Neural cell (in vitro differentiated cells): Measurements from ENCODE around the gene ARL4C. TPM values are rescaled to one million over a fixed set of nuclear protein-coding genes. Genes with fewer than 3 reads are reported as not detected.

Source experiments
- H2AFZ ChIP-seq: fragments of 200-600, 300-800 bp; sonication (generic), shearing (Covaris generic); 2 replicates; pipeline ENCODE4 v1.6.0; 2014; ENCODE audit warnings: low read depth, mild to moderate bottlenecking, antibody characterized with exemption, low read length, moderate library complexity
- H3F3A ChIP-seq: fragments of 200-600 bp; shearing (Covaris generic); 2 replicates; pipeline ENCODE4 v1.6.1; 2016; ENCODE audit warnings: mild to moderate bottlenecking, moderate library complexity, mixed read lengths, antibody characterized with exemption, low read length; ENCODE audit not compliant: insufficient read depth, poor library complexity, severe bottlenecking
- H3K27ac ChIP-seq: fragments of 200-600, 300-800 bp; sonication (generic), shearing (Covaris generic); 2 replicates; pipeline ENCODE4 v1.5.1; 2014; ENCODE audit warnings: mild to moderate bottlenecking, low read length, moderate library complexity
- H3K27me3 ChIP-seq: fragments of 300-800, 200-600 bp; sonication (generic), shearing (Covaris generic); 2 replicates; pipeline ENCODE4 v1.6.0; 2014; ENCODE audit warnings: mild to moderate bottlenecking, low read depth, low read length, moderate library complexity; ENCODE audit not compliant: insufficient read depth
- H3K36me3 ChIP-seq: fragments of 300-800, 200-600 bp; sonication (generic), shearing (Covaris generic); 2 replicates; pipeline ENCODE4 v1.5.1; 2014; ENCODE audit warnings: mild to moderate bottlenecking, antibody characterized with exemption, low read length, moderate library complexity; ENCODE audit not compliant: insufficient read depth
- H3K4me2 ChIP-seq: fragments of 300-800, 200-600 bp; sonication (generic), shearing (Covaris generic); 2 replicates; pipeline ENCODE4 v1.6.0; 2014; ENCODE audit warnings: mild to moderate bottlenecking, low read length
- H3K4me3 ChIP-seq: fragments of 300-800, 200-600 bp; sonication (generic), shearing (Covaris generic); 2 replicates; pipeline ENCODE4 v1.5.1; 2014; ENCODE audit warnings: mild to moderate bottlenecking, low read length, moderate library complexity
- H3K79me2 ChIP-seq: fragments of 200-600 bp; shearing (Covaris generic); replicated peaks from 2 replicates; pipeline ENCODE4 v1.6.0; 2014; ENCODE audit warnings: mild to moderate bottlenecking, low read length, moderate library complexity; ENCODE audit not compliant: insufficient read depth
- H3K9ac ChIP-seq: fragments of 300-800, 200-600 bp; sonication (generic), shearing (Covaris generic); 2 replicates; pipeline ENCODE4 v1.6.1; 2016; ENCODE audit warnings: mild to moderate bottlenecking, low read length, mixed read lengths
- H3K9me2 ChIP-seq: fragments of 200-600 bp; shearing (Covaris generic); 2 replicates; pipeline ENCODE4 v1.6.1; 2016; ENCODE audit warnings: mild to moderate bottlenecking, low read length, mixed read lengths; ENCODE audit not compliant: insufficient read depth
- H3K9me3 ChIP-seq: fragments of 200-600, 300-800 bp; sonication (generic), shearing (Covaris generic); 2 replicates; pipeline ENCODE4 v1.6.1; 2016; ENCODE audit warnings: mild to moderate bottlenecking, mixed run types, low read length, moderate library complexity, mixed read lengths
- H4K20me1 ChIP-seq: fragments of 200-600 bp; shearing (Covaris generic); 2 replicates; pipeline ENCODE4 v1.6.1; 2016; ENCODE audit warnings: mild to moderate bottlenecking, mixed run types; ENCODE audit not compliant: insufficient read depth
- EP300 ChIP-seq: fragments of 450-650 bp; conservative IDR thresholded peaks from 2 replicates; pipeline ENCODE4 v1.6.1; 2014; ENCODE audit warnings: antibody characterized with exemption, mild to moderate bottlenecking, moderate library complexity; ENCODE audit not compliant: poor library complexity, severe bottlenecking
- EZH2 ChIP-seq: fragments of 200-600, 300-800 bp; shearing (Covaris generic), sonication (generic); IDR thresholded peaks from 2 replicates; pipeline ENCODE4 v1.6.1; 2014; ENCODE audit warnings: antibody characterized with exemption, low read length, borderline replicate concordance, mild to moderate bottlenecking; ENCODE audit not compliant: insufficient read depth, poor library complexity, severe bottlenecking
- MXI1 ChIP-seq: fragments of 450-650 bp; conservative IDR thresholded peaks from 2 replicates; pipeline ENCODE4 v1.6.1; 2014; ENCODE audit warnings: antibody characterized with exemption, mild to moderate bottlenecking; ENCODE audit not compliant: poor library complexity, severe bottlenecking
- POLR2AphosphoS5 ChIP-seq: IDR thresholded peaks from 2 replicates; pipeline ENCODE4 v1.6.1; 2012
- RAD21 ChIP-seq: fragments of 450-650 bp; conservative IDR thresholded peaks from 2 replicates; pipeline ENCODE4 v1.6.1; 2014; ENCODE audit warnings: antibody characterized with exemption, mild to moderate bottlenecking, moderate library complexity
- SMC3 ChIP-seq: fragments of 450-650 bp; conservative IDR thresholded peaks from 2 replicates; pipeline ENCODE4 v1.6.1; 2014; ENCODE audit warnings: antibody characterized with exemption, mild to moderate bottlenecking, moderate library complexity; ENCODE audit not compliant: poor library complexity
- TAF1 ChIP-seq: IDR thresholded peaks from 2 replicates; pipeline ENCODE4 v1.6.1; 2012; ENCODE audit warnings: low read depth
- polyA plus RNA-seq: library from polyadenylated mRNA; depleted of rRNA; stranded (reverse); fragments of >200 nt; gene quantifications from 2 replicates; pipeline ENCODE4 v1.2.3, GENCODE V29; 2014
- TF ChIP-seq, protein P1 (sequence below): IDR thresholded peaks from 2 replicates; pipeline ENCODE4 v1.6.1; 2012; ENCODE audit warnings: borderline replicate concordance
- TF ChIP-seq, protein P2 (sequence below): fragments of 450-650 bp; IDR thresholded peaks from 2 replicates; pipeline ENCODE4 v1.5.1; 2014; ENCODE audit warnings: antibody characterized with exemption, mild to moderate bottlenecking, moderate library complexity; ENCODE audit not compliant: poor library complexity, severe bottlenecking

ARL4C gene
- polyA plus RNA-seq, 1 donor from 2014 or later: 20.3 TPM

DNA sequence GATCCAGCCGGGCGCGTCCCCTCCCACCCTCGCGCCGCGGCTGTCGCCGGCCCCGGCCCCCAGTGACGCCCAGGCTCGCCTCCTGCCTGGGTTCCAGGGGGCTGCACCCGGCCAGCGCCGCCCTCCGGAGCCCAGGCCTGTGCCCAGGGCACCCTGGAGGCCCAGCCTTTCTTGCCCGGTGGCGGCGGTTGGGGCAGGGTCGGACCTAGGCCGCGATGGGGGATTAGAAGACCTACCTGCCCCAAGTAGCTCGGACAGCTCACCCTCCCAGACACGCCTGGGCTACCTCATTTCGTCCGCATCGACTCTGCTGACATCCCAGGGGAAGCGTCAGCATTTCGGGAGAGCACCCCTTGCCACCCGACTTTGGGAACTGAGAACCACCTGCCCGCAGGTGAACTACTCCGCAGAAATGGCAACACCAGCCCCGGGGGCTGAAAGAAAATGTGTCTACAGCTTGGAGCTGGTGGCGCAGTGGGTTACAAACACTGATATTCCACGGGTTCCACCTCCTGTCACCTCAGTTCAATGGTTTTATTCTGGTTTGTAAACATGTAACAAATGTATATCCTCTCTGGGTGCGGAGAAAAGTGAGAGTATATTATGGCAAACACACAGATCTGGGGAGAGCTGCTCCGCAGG lies 834 bp upstream of the ARL4C start:
- peak overlapping the region; percentile 56 for H3K9ac ChIP-seq
- H3K9me3 ChIP-seq: no peaks in the 10 kb centered on the region
- no peaks in the 10 kb centered on the region for H4K20me1 ChIP-seq
- peak overlapping the region; percentile 60 for H3K4me3 ChIP-seq
- no peaks in the 10 kb centered on the region for H3F3A ChIP-seq
- TF ChIP-seq EP300 (no peak), MXI1 (no peak), RAD21 (no peak), EZH2 (no peak), TAF1 (no peak), POLR2AphosphoS5 (no peak), SMC3 (no peak)
- TF ChIP-seq, protein P1, sequence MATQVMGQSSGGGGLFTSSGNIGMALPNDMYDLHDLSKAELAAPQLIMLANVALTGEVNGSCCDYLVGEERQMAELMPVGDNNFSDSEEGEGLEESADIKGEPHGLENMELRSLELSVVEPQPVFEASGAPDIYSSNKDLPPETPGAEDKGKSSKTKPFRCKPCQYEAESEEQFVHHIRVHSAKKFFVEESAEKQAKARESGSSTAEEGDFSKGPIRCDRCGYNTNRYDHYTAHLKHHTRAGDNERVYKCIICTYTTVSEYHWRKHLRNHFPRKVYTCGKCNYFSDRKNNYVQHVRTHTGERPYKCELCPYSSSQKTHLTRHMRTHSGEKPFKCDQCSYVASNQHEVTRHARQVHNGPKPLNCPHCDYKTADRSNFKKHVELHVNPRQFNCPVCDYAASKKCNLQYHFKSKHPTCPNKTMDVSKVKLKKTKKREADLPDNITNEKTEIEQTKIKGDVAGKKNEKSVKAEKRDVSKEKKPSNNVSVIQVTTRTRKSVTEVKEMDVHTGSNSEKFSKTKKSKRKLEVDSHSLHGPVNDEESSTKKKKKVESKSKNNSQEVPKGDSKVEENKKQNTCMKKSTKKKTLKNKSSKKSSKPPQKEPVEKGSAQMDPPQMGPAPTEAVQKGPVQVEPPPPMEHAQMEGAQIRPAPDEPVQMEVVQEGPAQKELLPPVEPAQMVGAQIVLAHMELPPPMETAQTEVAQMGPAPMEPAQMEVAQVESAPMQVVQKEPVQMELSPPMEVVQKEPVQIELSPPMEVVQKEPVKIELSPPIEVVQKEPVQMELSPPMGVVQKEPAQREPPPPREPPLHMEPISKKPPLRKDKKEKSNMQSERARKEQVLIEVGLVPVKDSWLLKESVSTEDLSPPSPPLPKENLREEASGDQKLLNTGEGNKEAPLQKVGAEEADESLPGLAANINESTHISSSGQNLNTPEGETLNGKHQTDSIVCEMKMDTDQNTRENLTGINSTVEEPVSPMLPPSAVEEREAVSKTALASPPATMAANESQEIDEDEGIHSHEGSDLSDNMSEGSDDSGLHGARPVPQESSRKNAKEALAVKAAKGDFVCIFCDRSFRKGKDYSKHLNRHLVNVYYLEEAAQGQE: no peak
- TF ChIP-seq, protein P2, sequence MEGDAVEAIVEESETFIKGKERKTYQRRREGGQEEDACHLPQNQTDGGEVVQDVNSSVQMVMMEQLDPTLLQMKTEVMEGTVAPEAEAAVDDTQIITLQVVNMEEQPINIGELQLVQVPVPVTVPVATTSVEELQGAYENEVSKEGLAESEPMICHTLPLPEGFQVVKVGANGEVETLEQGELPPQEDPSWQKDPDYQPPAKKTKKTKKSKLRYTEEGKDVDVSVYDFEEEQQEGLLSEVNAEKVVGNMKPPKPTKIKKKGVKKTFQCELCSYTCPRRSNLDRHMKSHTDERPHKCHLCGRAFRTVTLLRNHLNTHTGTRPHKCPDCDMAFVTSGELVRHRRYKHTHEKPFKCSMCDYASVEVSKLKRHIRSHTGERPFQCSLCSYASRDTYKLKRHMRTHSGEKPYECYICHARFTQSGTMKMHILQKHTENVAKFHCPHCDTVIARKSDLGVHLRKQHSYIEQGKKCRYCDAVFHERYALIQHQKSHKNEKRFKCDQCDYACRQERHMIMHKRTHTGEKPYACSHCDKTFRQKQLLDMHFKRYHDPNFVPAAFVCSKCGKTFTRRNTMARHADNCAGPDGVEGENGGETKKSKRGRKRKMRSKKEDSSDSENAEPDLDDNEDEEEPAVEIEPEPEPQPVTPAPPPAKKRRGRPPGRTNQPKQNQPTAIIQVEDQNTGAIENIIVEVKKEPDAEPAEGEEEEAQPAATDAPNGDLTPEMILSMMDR: no peak
- H3K4me2 ChIP-seq: no peak overlapping the region
- no peaks in the 10 kb centered on the region for H3K9me2 ChIP-seq
- H2AFZ ChIP-seq: no peak overlapping the region
- H3K79me2 ChIP-seq: peaks cover 36% of the 10 kb centered on the region
- no peaks in the 10 kb centered on the region for H3K27me3 ChIP-seq
- no peak overlapping the region for H3K27ac ChIP-seq
- no peaks in the 10 kb centered on the region for H3K36me3 ChIP-seq

DNA sequence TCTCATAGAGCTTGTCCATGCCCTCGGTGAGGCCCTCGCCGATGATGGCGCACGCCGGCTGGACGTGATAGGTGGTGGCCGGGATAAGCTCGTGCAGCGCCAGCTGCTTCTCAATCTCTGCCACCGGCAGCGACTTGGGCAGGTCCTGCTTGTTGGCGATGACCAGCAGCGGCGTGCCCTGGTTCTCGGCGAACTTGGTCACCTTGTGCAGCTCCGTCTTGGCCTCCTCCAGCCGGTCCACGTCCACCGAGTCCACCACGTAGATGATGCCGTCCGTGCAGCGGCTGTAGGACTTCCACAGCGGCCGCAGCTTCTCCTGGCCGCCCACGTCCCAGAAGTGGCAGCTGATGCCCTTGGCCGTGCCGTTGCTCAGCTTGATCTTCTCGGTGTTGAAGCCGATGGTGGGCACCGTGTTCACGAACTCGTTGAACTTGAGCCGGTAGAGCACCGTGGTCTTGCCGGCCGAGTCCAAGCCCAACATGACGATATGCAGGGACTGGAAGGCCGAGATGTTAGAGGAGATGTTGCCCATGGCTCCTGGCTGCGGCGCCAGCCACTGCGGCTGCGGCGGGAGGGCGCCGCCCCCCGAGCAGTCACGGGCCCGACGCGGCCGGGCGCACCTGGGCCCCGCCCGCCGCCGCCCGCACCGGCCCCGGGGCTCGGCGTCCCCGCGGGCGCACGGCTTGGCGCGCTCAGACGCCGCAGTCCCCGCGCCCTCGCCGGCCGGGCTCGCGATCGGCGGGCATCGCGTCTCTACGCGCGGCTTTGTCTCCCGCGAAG lies 636 bp downstream of the ARL4C start:
- peak overlapping the region; percentile 98 for H3K4me2 ChIP-seq

More for the DNA sequence above, 636 bp downstream of the ARL4C start:
- Histone ChIP-seq H3K36me3 (no peaks in the 10 kb centered on the region), H3K9me2 (no peaks in the 10 kb centered on the region), H2AFZ (peak overlapping the region; percentile 61), H3K27me3 (no peaks in the 10 kb centered on the region), H3F3A (no peaks in the 10 kb centered on the region), H3K27ac (peak overlapping the region; percentile 86), H3K79me2 (peaks cover 50% of the 10 kb centered on the region), H3K4me3 (peak overlapping the region; percentile 99), H3K9me3 (no peaks in the 10 kb centered on the region), H3K9ac (peak overlapping the region; percentile 98), H4K20me1 (no peaks in the 10 kb centered on the region)
- TF ChIP-seq RAD21: peak; percentile 18
- TF ChIP-seq, protein P2: no peak
- no peak for TF ChIP-seq EP300
- TF ChIP-seq POLR2AphosphoS5: peak; percentile 80
- TF ChIP-seq EZH2: no peak
- TF ChIP-seq TAF1: peak; percentile 12
- TF ChIP-seq, protein P1: peak; percentile 61
- peak; percentile 55 for TF ChIP-seq MXI1
- no peak for TF ChIP-seq SMC3
